HepG2 (cell line): ENCODE data around the gene ALDH2. TPM values are rescaled to one million over a fixed set of nuclear protein-coding genes. Genes with fewer than 3 reads are reported as not detected.

Source experiments
- ATAC-seq: fragments of 200-7000 bp; cut with Tn5 transposase; 3 replicates; pipeline ENCODE4 v1.9.1; 2020; ENCODE audit warnings: mild to moderate bottlenecking, moderate library complexity
- BruUV-seq: library from RNA; stranded (reverse); fragments of 400-500 nt; replicated peaks from 2 replicates; lab custom pipeline; 2021; lab: Mats Ljungman, UMichigan
- CTCF ChIA-PET: fragments of 300-600 bp; formaldehyde crosslinking; extraction: SDS; loops from one replicate; lab custom pipeline; 2021; ENCODE audit warnings: low total read pairs, inconsistent platforms, low intra/inter-chr PET ratio; lab: Yijun Ruan, JAX
- POLR2A ChIA-PET: fragments of 350-600 bp; sonication (Branson Sonifier 250); formaldehyde crosslinking; loops from one replicate; lab custom pipeline; 2020; ENCODE audit warnings: antibody characterized with exemption, inconsistent platforms; lab: Yijun Ruan, JAX
- DNase-seq: peaks from one replicate; pipeline ENCODE4 v3.0.0-alpha.2; 2015; ENCODE audit warnings: low spot score
- FAIRE-seq: peaks from 3 replicates; lab custom pipeline; 2011; peaks lifted over from hg19 to GRCh38; lab: Jason Lieb, UNC
- H2AFZ ChIP-seq: one replicate; pipeline ENCODE4 v1.6.1; 2011; ENCODE audit warnings: low read length, inconsistent platforms
- H3K27ac ChIP-seq: fragments of 300-600 bp; 3 replicates; pipeline ENCODE4 v1.8.0; 2011; ENCODE audit warnings: mixed run types, mild to moderate bottlenecking, mixed read lengths, low read length, inconsistent platforms; ENCODE audit not compliant: insufficient read depth; ENCODE audit errors: extremely low read length
- H3K27me3 ChIP-seq, 2 experiments: fragments of 200-600 bp in 1 of 2; 2 replicates in 1 of 2; 3 replicates in 1 of 2; pipeline versions ENCODE4 v1.6.0 to v1.8.0; 2011; ENCODE audit warnings: low read length in 2 of 2, mild to moderate bottlenecking in 2 of 2, moderate library complexity in 2 of 2, inconsistent platforms in 1 of 2; ENCODE audit not compliant: insufficient read depth in 2 of 2, control insufficient read depth in 1 of 2
- H3K36me3 ChIP-seq, 2 experiments: fragments of 200-600 bp in 1 of 2; replicated peaks in 1 of 2; 2 replicates in 1 of 2; 3 replicates in 1 of 2; pipeline versions ENCODE4 v1.5.1 to v1.8.0; 2011; ENCODE audit warnings: low read length in 2 of 2, inconsistent platforms in 1 of 2; ENCODE audit not compliant: insufficient read depth in 2 of 2, control insufficient read depth in 1 of 2
- H3K4me1 ChIP-seq: 2 replicates; pipeline ENCODE4 v1.5.1; 2012; ENCODE audit warnings: low read length, inconsistent platforms; ENCODE audit not compliant: insufficient read depth
- H3K4me2 ChIP-seq: 2 replicates; pipeline ENCODE4 v1.6.0; 2011; ENCODE audit warnings: low read depth, low read length, inconsistent platforms
- H3K4me3 ChIP-seq, 3 experiments: fragments of 200-600 bp in 1 of 3; sonication (generic), shearing (Covaris generic) in 1 of 3; replicated peaks in 1 of 3; 2 replicates each; pipeline ENCODE4 v1.5.1; 2011 to 2016; ENCODE audit warnings: low read length in 3 of 3, inconsistent platforms in 2 of 3, low read depth in 2 of 3, mild to moderate bottlenecking in 2 of 3, control low read depth in 1 of 3, mixed read lengths in 1 of 3; ENCODE audit not compliant: insufficient read depth in 1 of 3
- H3K79me2 ChIP-seq: one replicate; pipeline ENCODE4 v1.6.1; 2011; ENCODE audit warnings: low read length, inconsistent platforms; ENCODE audit not compliant: insufficient read depth
- H3K9ac ChIP-seq: 2 replicates; pipeline ENCODE4 v1.6.0; 2011; ENCODE audit warnings: mild to moderate bottlenecking, low read depth, low read length, inconsistent platforms; ENCODE audit not compliant: insufficient read depth
- H3K9me3 ChIP-seq: 2 replicates; pipeline ENCODE4 v1.5.1; 2012; ENCODE audit warnings: mild to moderate bottlenecking, low read length
- H4K20me1 ChIP-seq: 2 replicates; pipeline ENCODE4 v1.6.0; 2011; ENCODE audit warnings: inconsistent platforms, mild to moderate bottlenecking, low read length, moderate library complexity; ENCODE audit not compliant: insufficient read depth
- AKNA ChIP-seq: sonication (generic); formaldehyde crosslinking; IDR thresholded peaks from 2 replicates; pipeline ENCODE4 v1.4.0; 2020; ENCODE audit warnings: missing genetic modification reagents, borderline replicate concordance
- ARID2 ChIP-seq: sonication (generic); formaldehyde crosslinking; IDR thresholded peaks from 2 replicates; pipeline ENCODE4 v1.8.1; 2022; ENCODE audit warnings: mild to moderate bottlenecking, missing genetic modification reagents, borderline replicate concordance
- GTF2F1 ChIP-seq: fragments of 150-350 bp; IDR thresholded peaks from 2 replicates; pipeline ENCODE4 v1.6.1; 2014; ENCODE audit warnings: low read length
- HNRNPK ChIP-seq: fragments of 200-400 bp; formaldehyde crosslinking; IDR thresholded peaks from 2 replicates; pipeline ENCODE4 v1.6.1; 2018; ENCODE audit warnings: low read length, low read depth, moderate library complexity, mild to moderate bottlenecking; ENCODE audit not compliant: poor library complexity, severe bottlenecking
- IRF9 ChIP-seq: sonication (generic); formaldehyde crosslinking; IDR thresholded peaks from 2 replicates; pipeline ENCODE4 v1.8.0; 2022; ENCODE audit warnings: missing genetic modification reagents, mild to moderate bottlenecking, borderline replicate concordance
- SP140L ChIP-seq: sonication (generic); formaldehyde crosslinking; IDR thresholded peaks from 2 replicates; pipeline ENCODE4 v1.4.0; 2020; ENCODE audit warnings: missing genetic modification reagents, borderline replicate concordance
- SRSF9 ChIP-seq: fragments of 200-400 bp; formaldehyde crosslinking; IDR thresholded peaks from 2 replicates; pipeline ENCODE4 v1.6.1; 2018; ENCODE audit warnings: borderline replicate concordance, mild to moderate bottlenecking, low read depth, low read length; ENCODE audit not compliant: insufficient read depth, poor library complexity, severe bottlenecking
- ZFY ChIP-seq: sonication (generic); formaldehyde crosslinking; IDR thresholded peaks from 2 replicates; pipeline ENCODE4 v1.4.0; 2020; ENCODE audit warnings: missing genetic modification reagents
- ZGPAT ChIP-seq: IDR thresholded peaks from 2 replicates; pipeline ENCODE4 v1.6.1; 2016; ENCODE audit warnings: mild to moderate bottlenecking
- ZNF296 ChIP-seq: sonication (generic); formaldehyde crosslinking; conservative IDR thresholded peaks from 2 replicates; pipeline ENCODE4 v1.5.0; 2020; ENCODE audit warnings: mild to moderate bottlenecking, missing genetic modification reagents
- ZNF460 ChIP-seq: sonication (generic); formaldehyde crosslinking; IDR thresholded peaks from 2 replicates; pipeline ENCODE4 v1.5.1; 2020; ENCODE audit warnings: missing genetic modification reagents, mild to moderate bottlenecking, borderline replicate concordance
- ZNF558 ChIP-seq: sonication (generic); formaldehyde crosslinking; IDR thresholded peaks from 2 replicates; pipeline ENCODE4 v1.9.0; 2022; ENCODE audit warnings: mild to moderate bottlenecking, missing genetic modification reagents, borderline replicate concordance
- ZNF563 ChIP-seq: sonication (generic); formaldehyde crosslinking; IDR thresholded peaks from 2 replicates; pipeline ENCODE4 v1.8.0; 2022; ENCODE audit warnings: mild to moderate bottlenecking, moderate library complexity, missing genetic modification reagents
- ZNF589 ChIP-seq: sonication (generic); formaldehyde crosslinking; conservative IDR thresholded peaks from 2 replicates; pipeline ENCODE4 v1.8.0; 2022; ENCODE audit warnings: mild to moderate bottlenecking, moderate library complexity, missing genetic modification reagents
- WGBS: methylation state at CpG from one replicate; pipeline ENCODE4 v1.1.6; 2017; ENCODE audit warnings: low lambda C conversion rate; 5-methylcytosine and 5-hydroxymethylcytosine counted together
- in situ Hi-C: cut with HindIII; loops from 2 replicates; pipeline ENCODE4 v1.10.0; 2017; ENCODE audit warnings: low pct_unique_long_range_greater_than_20kb; ENCODE audit not compliant: extremely low pct_ligation_motif_present
- intact Hi-C: fragments of 100-400 bp; cut with micrococcal nuclease; formaldehyde crosslinking; loops from one replicate; pipeline ENCODE4 v1.10.0; 2022; ENCODE audit not compliant: unreplicated experiment
- polyA plus RNA-seq, 8 experiments: library from polyadenylated mRNA; depleted of rRNA in 3 of 8; stranded (reverse) in 7 of 8; unstranded in 1 of 8; fragments of >200 nt; fragmentation: Illumina TruSeq in 4 of 8; extraction: Trizol in 4 of 8; gene quantifications; 2 replicates each; pipeline versions ENCODE4 v1.2.1 to v1.2.3, GENCODE V29; 2011 to 2016; ENCODE audit warnings: low read depth in 4 of 8, missing spikeins in 1 of 8, mixed read lengths in 1 of 8; ENCODE audit not compliant: insufficient read depth in 1 of 8
- total RNA-seq, 5 experiments: library from RNA; depleted of rRNA; stranded (reverse); fragments of >200 nt; fragmentation: Illumina TruSeq; extraction: Trizol; gene quantifications; 2 replicates each; pipeline ENCODE4 v1.2.3, GENCODE V29; 2016; ENCODE audit warnings: low read depth in 1 of 5

ALDH2 gene
- total and polyA plus RNA-seq, 2 of the 13 experiments (the other 11 are each of a cell fraction or from before 2014, with no cell fraction given): 78.8 to 103 TPM

- TF ChIP-seq AKNA (CRISPR knock-in tag): no peak
- TF ChIP-seq ARID2: 0 out of 2 replicates have a peak, but pooled peaks have one; percentile 1
- peak; percentile 21; the same call in 1 of the 2 replicates for TF ChIP-seq ZNF460 (CRISPR knock-in tag)
Observed at GRCh38 chr12:111840807-111841206, 74.1 kb downstream of the ALDH2 start (continued).

GRCh38 chr12:111841236-111841749, 74.6 kb downstream of the ALDH2 start:
- Histone ChIP-seq H3K27ac (peak overlapping the region; percentile 87), H3K9me3 (no peaks in the 10 kb centered on the region), H3K36me3 (peaks cover 2 to 11% of the 10 kb centered on the region in 2 experiments; a peak in 3 of 5 replicates), H4K20me1 (no peaks in the 10 kb centered on the region), H3K27me3 (no peaks in the 10 kb centered on the region; a peak in 1 of 5 replicates), H3K4me1 (peaks cover 41% of the 10 kb centered on the region), H3K79me2 (peaks cover 52% of the 10 kb centered on the region), H3K4me2 (peak overlapping the region; percentile 83), H2AFZ (peak overlapping the region; percentile 98), H3K4me3 (peak overlapping the region; percentile 77 to 97 (median 87)), H3K9ac (peak overlapping the region; percentile 97)
- intact Hi-C loops: loop anchor here (10.0 kb wide), 1 partner anchor 174 kb away; the partner anchor contains the start of genes ERP29 and TMEM116
- no peak for DNase-seq
- TSS peak; percentile 93 for BruUV-seq
- peak; percentile 3; the same call in 1 of the 3 replicates for ATAC-seq
- in situ Hi-C loops: no loop called here
- ChIA-PET CTCF (no interaction called here), POLR2A (interaction anchor here (0.7 to 2.2 kb wide), 3 partner anchors 28 to 171 kb away, joined by 3 to 8 read pairs (median 6); partner anchors contain the start of gene TMEM116)
- no peak for FAIRE-seq
- under 1% methylated on average over 13 of the region's 13 CpGs for WGBS
- TF ChIP-seq GTF2F1 (no peak), ZGPAT (CRISPR knock-in tag) (no peak), SP140L (CRISPR knock-in tag) (no peak), ZNF296 (no peak), ZNF563 (CRISPR knock-in tag) (no peak), ZFY (no peak), ZNF558 (no peak), SRSF9 (no peak), HNRNPK (no peak), IRF9 (no peak), ZNF589 (CRISPR knock-in tag) (0 out of 2 replicates have a peak, but pooled peaks have one; percentile 28)
